HepG2 (cell line): ENCODE data around the gene MCOLN1. TPM values are rescaled to one million over a fixed set of nuclear protein-coding genes. Genes with fewer than 3 reads are reported as not detected.

Experiments used
- AHR ChIP-seq: IDR thresholded peaks from 2 replicates; pipeline ENCODE4 v1.6.1; 2018; ENCODE audit warnings: missing genetic modification reagents, missing compliant biosample characterization
- ATF5 ChIP-seq: sonication (generic); formaldehyde crosslinking; IDR thresholded peaks from 2 replicates; pipeline ENCODE4 v1.4.0; 2020; ENCODE audit warnings: mild to moderate bottlenecking, low read depth, missing genetic modification reagents
- HNF4G ChIP-seq, 2 experiments: sonication (generic) in 1 of 2; formaldehyde crosslinking in 1 of 2; IDR thresholded peaks; 2 replicates each; pipeline versions ENCODE4 v1.4.0 to v1.6.1; 2011 to 2020; ENCODE audit warnings: borderline replicate concordance in 2 of 2, low read depth in 2 of 2, mild to moderate bottlenecking in 2 of 2, low read length in 1 of 2, missing genetic modification reagents in 1 of 2, moderate library complexity in 1 of 2
- ISL2 ChIP-seq: sonication (generic); formaldehyde crosslinking; IDR thresholded peaks from 2 replicates; pipeline ENCODE4 v1.5.0; 2020; ENCODE audit warnings: missing genetic modification reagents
- JDP2 ChIP-seq: sonication (generic); formaldehyde crosslinking; IDR thresholded peaks from 2 replicates; pipeline ENCODE4 v1.8.1; 2022; ENCODE audit warnings: missing genetic modification reagents, borderline replicate concordance
- MED1 ChIP-seq: sonication (generic); formaldehyde crosslinking; IDR thresholded peaks from 2 replicates; pipeline ENCODE4 v1.4.0; 2020; ENCODE audit warnings: missing genetic modification reagents
- MXD3 ChIP-seq: IDR thresholded peaks from 2 replicates; pipeline ENCODE4 v1.6.1; 2016; ENCODE audit warnings: mild to moderate bottlenecking, missing biosample characterization, missing genetic modification reagents
- NFE2L2 ChIP-seq: fragments of 150-350 bp; IDR thresholded peaks from 2 replicates; pipeline ENCODE4 v1.6.1; 2014; ENCODE audit warnings: low read length
- PRMT3 ChIP-seq: sonication (generic); formaldehyde crosslinking; IDR thresholded peaks from 2 replicates; pipeline ENCODE4 v1.8.1; 2022; ENCODE audit warnings: low read depth, mild to moderate bottlenecking, moderate library complexity, missing genetic modification reagents, borderline replicate concordance
- REL ChIP-seq: sonication (generic); formaldehyde crosslinking; conservative IDR thresholded peaks from 2 replicates; pipeline ENCODE4 v1.8.0; 2022; ENCODE audit warnings: mild to moderate bottlenecking, missing genetic modification reagents, moderate library complexity
- SNAI1 ChIP-seq: sonication (generic); formaldehyde crosslinking; IDR thresholded peaks from 2 replicates; pipeline ENCODE4 v1.5.0; 2020; ENCODE audit warnings: mild to moderate bottlenecking, missing genetic modification reagents, borderline replicate concordance
- USF2 ChIP-seq, 2 experiments: sonication (generic) in 1 of 2; formaldehyde crosslinking in 1 of 2; IDR thresholded peaks; 2 replicates each; pipeline versions ENCODE4 v1.5.1 to v1.6.1; 2011 to 2020; ENCODE audit warnings: borderline replicate concordance in 1 of 2, low read depth in 1 of 2, low read length in 1 of 2, mild to moderate bottlenecking in 1 of 2, missing genetic modification reagents in 1 of 2, moderate library complexity in 1 of 2
- ZC3H13 ChIP-seq: sonication (generic); formaldehyde crosslinking; IDR thresholded peaks from 2 replicates; pipeline ENCODE4 v1.8.1; 2023; ENCODE audit warnings: mild to moderate bottlenecking, missing genetic modification reagents, moderate library complexity
- ZC3H4 ChIP-seq: sonication (generic); formaldehyde crosslinking; IDR thresholded peaks from 2 replicates; pipeline ENCODE4 v1.4.0; 2020; ENCODE audit warnings: missing genetic modification reagents, borderline replicate concordance
- ZFYVE20 ChIP-seq: sonication (generic); formaldehyde crosslinking; IDR thresholded peaks from 2 replicates; pipeline ENCODE4 v1.8.0; 2023; ENCODE audit warnings: low read depth, mild to moderate bottlenecking, moderate library complexity, missing genetic modification reagents, borderline replicate concordance
- ZNF318 ChIP-seq: sonication (generic); formaldehyde crosslinking; IDR thresholded peaks from 2 replicates; pipeline ENCODE4 v1.4.0; 2020; ENCODE audit warnings: mild to moderate bottlenecking, missing genetic modification reagents
- polyA plus RNA-seq, 8 experiments: library from polyadenylated mRNA; depleted of rRNA in 3 of 8; stranded (reverse) in 7 of 8; unstranded in 1 of 8; fragments of >200 nt; fragmentation: Illumina TruSeq in 4 of 8; extraction: Trizol in 4 of 8; gene quantifications; 2 replicates each; pipeline versions ENCODE4 v1.2.1 to v1.2.3, GENCODE V29; 2011 to 2016; ENCODE audit warnings: low read depth in 4 of 8, missing spikeins in 1 of 8, mixed read lengths in 1 of 8; ENCODE audit not compliant: insufficient read depth in 1 of 8
- total RNA-seq, 5 experiments: library from RNA; depleted of rRNA; stranded (reverse); fragments of >200 nt; fragmentation: Illumina TruSeq; extraction: Trizol; gene quantifications; 2 replicates each; pipeline ENCODE4 v1.2.3, GENCODE V29; 2016; ENCODE audit warnings: low read depth in 1 of 5

The MCOLN1 gene
- total and polyA plus RNA-seq, 2 of the 13 experiments (the other 11 are each of a cell fraction or from before 2014, with no cell fraction given) = 3.4 to 15.7 TPM

GRCh38 chr19:7500811-7501450, 21.5 kb upstream of the MCOLN1 start (continued):
- no peak for TF ChIP-seq USF2 (IDR thresholded peaks at IDR 0.05; ENCODE audit: low read depth, low read length)
- TF ChIP-seq USF2 (CRISPR knock-in tag; IDR thresholded peaks at IDR 0.05; ENCODE audit: borderline replicate concordance) = no peak
- no peak for TF ChIP-seq AHR (CRISPR knock-in tag)
- no peak for TF ChIP-seq ATF5
- no peak for TF ChIP-seq ZC3H4 (CRISPR knock-in tag)
- TF ChIP-seq MXD3 (CRISPR knock-in tag) = peak; percentile 47; the same call in 1 of the 2 replicates
- TF ChIP-seq PRMT3 (CRISPR knock-in tag) = no peak
- no peak for TF ChIP-seq ZFYVE20 (CRISPR knock-in tag)
- no peak for TF ChIP-seq SNAI1 (CRISPR knock-in tag)
- TF ChIP-seq MED1 = no peak
- no peak for TF ChIP-seq NFE2L2
- TF ChIP-seq ZNF318 (CRISPR knock-in tag) = peak; percentile 75; the same call in 1 of the 2 replicates
- TF ChIP-seq HNF4G (IDR thresholded peaks at IDR 0.05; ENCODE audit: borderline replicate concordance, low read depth, low read length) = no peak
- peak; percentile 52; the same call in 1 of the 2 replicates for TF ChIP-seq HNF4G (CRISPR knock-in tag; IDR thresholded peaks at IDR 0.05; ENCODE audit: borderline replicate concordance, low read depth)
- TF ChIP-seq JDP2 = no peak; the same call in 1 of the 2 replicates
- TF ChIP-seq REL (CRISPR knock-in tag) = 0 out of 2 replicates have a peak, but pooled peaks have one; percentile 40
- TF ChIP-seq ZC3H13 (CRISPR knock-in tag) = peak; percentile 60; the same call in 1 of the 2 replicates
- no peak for TF ChIP-seq ISL2
